ENCODE data around the gene ZNF248.

The ZNF248 gene

GRCh38 chr10:37857287-37858211, at the start of gene ZNF248:
Gene ZNF248, minus strand, starts transcription at chr10:37857610. Its CDS starts 1,300 bp downstream, at chr10:37856310.
- TF ChIP-seq ZFX (IDR thresholded peaks at IDR 0.05; ENCODE audit: borderline replicate concordance) (no peak), CTCF (IDR thresholded peaks at IDR 0.05) (0 out of 2 replicates have a peak, but pooled peaks have one; percentile 7)
- H3K27ac ChIP-seq: peak within 1 kb of the TSS; percentile 98

- TF ChIP-seq CTCF (IDR thresholded peaks at IDR 0.05) (no peak), ZFX (IDR thresholded peaks at IDR 0.05; ENCODE audit: borderline replicate concordance) (no peak)
- no peak overlapping the region for H3K27ac ChIP-seq
These were observed 49.0 kb upstream of the ZNF248 start for GRCh38 chr10:37906382-37906781.

GRCh38 chr10:37896436-37896835, 39.0 kb upstream of the ZNF248 start:
- no peak overlapping the region for H3K27ac ChIP-seq
- TF ChIP-seq ZFX (IDR thresholded peaks at IDR 0.05; ENCODE audit: borderline replicate concordance): no peak
- no peak for TF ChIP-seq CTCF (IDR thresholded peaks at IDR 0.05)

- TF ChIP-seq ZFX (IDR thresholded peaks at IDR 0.05; ENCODE audit: borderline replicate concordance): no peak
- no peak for TF ChIP-seq CTCF (IDR thresholded peaks at IDR 0.05)
- no peak overlapping the region for H3K27ac ChIP-seq
These were observed 38.3 kb upstream of the ZNF248 start for GRCh38 chr10:37895674-37896073.

- TF ChIP-seq ZFX (IDR thresholded peaks at IDR 0.05; ENCODE audit: borderline replicate concordance): no peak
- TF ChIP-seq CTCF (IDR thresholded peaks at IDR 0.05): no peak
- no peak overlapping the region for H3K27ac ChIP-seq
These were observed 28.4 kb upstream of the ZNF248 start for GRCh38 chr10:37885850-37886249.

GRCh38 chr10:37872955-37873354, 15.5 kb upstream of the ZNF248 start:
- TF ChIP-seq ZFX (IDR thresholded peaks at IDR 0.05; ENCODE audit: borderline replicate concordance) (no peak), CTCF (IDR thresholded peaks at IDR 0.05) (no peak)
- H3K27ac ChIP-seq: no peak overlapping the region

- no peak for TF ChIP-seq ZFX (IDR thresholded peaks at IDR 0.05; ENCODE audit: borderline replicate concordance)
- TF ChIP-seq CTCF (IDR thresholded peaks at IDR 0.05): no peak
These were observed 14.9 kb upstream of the ZNF248 start for GRCh38 chr10:37872283-37872682.

More at GRCh38 chr10:37872283-37872682, 14.9 kb upstream of the ZNF248 start:
- H3K27ac ChIP-seq: peak overlapping the region; percentile 13; the same call in 1 of the 2 replicates
